ENCODE measurements around the gene ELF5. TPM values are rescaled to one million over a fixed set of nuclear protein-coding genes. Genes with fewer than 3 reads are reported as not detected.

ELF5 gene
- total and polyA plus RNA-seq, 2 donors (not counting 3 experiments of a cell fraction or from before 2014, with no cell fraction given): not detected

DNA sequence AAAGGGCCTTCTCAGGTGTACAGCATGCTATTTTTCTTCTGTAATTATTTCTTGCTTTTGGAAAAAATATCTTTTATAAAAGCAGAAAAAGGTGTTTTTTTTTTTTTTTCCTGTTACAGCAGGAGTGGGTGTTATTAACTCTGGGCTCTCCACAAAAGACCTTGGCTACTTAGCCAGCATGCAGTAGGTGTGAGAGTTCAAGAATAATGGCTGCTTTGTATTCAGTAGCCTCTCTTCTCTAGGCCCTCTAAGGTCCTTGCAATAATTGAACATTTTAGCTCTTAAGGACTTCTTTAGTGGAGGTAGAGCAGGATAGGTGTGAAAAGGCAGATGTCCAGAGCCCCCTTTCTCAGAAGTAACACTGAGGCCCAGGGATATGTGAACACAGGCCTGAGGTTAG is 3.4 kb downstream of the ELF5 start:
- no TSS peak for BruUV-seq (replicated peaks)
- dilution Hi-C loops (cut with MboI; ENCODE audit: extremely low pct_ligation_motif_present, low sequenced_read_pairs) (no loop called here), intact Hi-C loops (cut with micrococcal nuclease) (no loop called here)
- no peak overlapping the region for H3K27ac ChIP-seq (ENCODE audit: insufficient read depth, low read depth, low read length)
- H3K9ac ChIP-seq (replicated peaks; ENCODE audit: extremely low read depth, insufficient read depth, low read length): no peak overlapping the region
- H3K27me3 ChIP-seq (ENCODE audit: control insufficient read depth in 2 of 2, insufficient read depth in 2 of 2, low read length in 2 of 2): no peaks in the 10 kb centered on the region
- DNase-seq (ENCODE audit: low read depth, low spot score) (no peak), FAIRE-seq (no peak)
- no peak overlapping the region for H3K4me3 ChIP-seq (replicated peaks in 1 of 3; ENCODE audit: insufficient read depth in 1 of 3, low read depth in 1 of 3, low read length in 3 of 3)
- no peak overlapping the region for H2AFZ ChIP-seq (ENCODE audit: low read depth, low read length)
- H3K36me3 ChIP-seq (ENCODE audit: control insufficient read depth in 2 of 2, extremely low read depth in 1 of 2, insufficient read depth in 2 of 2, low read length in 2 of 2): no peaks in the 10 kb centered on the region
- POLR2A ChIA-PET: no interaction called here
- no peaks in the 10 kb centered on the region for H3K79me2 ChIP-seq (ENCODE audit: control insufficient read depth, insufficient read depth, low read length)
- CTCF ChIA-PET: interaction anchor here (5.5 kb wide), 1 partner anchor 382 kb away, joined by 32 read pairs; no protein-coding TSS in a partner anchor
- no peaks in the 10 kb centered on the region for H3K4me1 ChIP-seq (ENCODE audit: control insufficient read depth, extremely low read depth, insufficient read depth, low read length)
- no peaks in the 10 kb centered on the region for H4K20me1 ChIP-seq (replicated peaks; ENCODE audit: control insufficient read depth, extremely low read depth, insufficient read depth, low read length)
- TF ChIP-seq EZH2 (IDR thresholded peaks at IDR 0.05; ENCODE audit: borderline replicate concordance, low read depth, low read length, severe bottlenecking): no peak
- TF ChIP-seq, protein P1, sequence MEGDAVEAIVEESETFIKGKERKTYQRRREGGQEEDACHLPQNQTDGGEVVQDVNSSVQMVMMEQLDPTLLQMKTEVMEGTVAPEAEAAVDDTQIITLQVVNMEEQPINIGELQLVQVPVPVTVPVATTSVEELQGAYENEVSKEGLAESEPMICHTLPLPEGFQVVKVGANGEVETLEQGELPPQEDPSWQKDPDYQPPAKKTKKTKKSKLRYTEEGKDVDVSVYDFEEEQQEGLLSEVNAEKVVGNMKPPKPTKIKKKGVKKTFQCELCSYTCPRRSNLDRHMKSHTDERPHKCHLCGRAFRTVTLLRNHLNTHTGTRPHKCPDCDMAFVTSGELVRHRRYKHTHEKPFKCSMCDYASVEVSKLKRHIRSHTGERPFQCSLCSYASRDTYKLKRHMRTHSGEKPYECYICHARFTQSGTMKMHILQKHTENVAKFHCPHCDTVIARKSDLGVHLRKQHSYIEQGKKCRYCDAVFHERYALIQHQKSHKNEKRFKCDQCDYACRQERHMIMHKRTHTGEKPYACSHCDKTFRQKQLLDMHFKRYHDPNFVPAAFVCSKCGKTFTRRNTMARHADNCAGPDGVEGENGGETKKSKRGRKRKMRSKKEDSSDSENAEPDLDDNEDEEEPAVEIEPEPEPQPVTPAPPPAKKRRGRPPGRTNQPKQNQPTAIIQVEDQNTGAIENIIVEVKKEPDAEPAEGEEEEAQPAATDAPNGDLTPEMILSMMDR (IDR thresholded peaks at IDR 0.05; ENCODE audit: extremely low read depth in 1 of 2, insufficient read depth in 1 of 2, low read depth in 1 of 2, low read length in 2 of 2): no peak
- no peak for TF ChIP-seq JUN (IDR thresholded peaks at IDR 0.05; ENCODE audit: borderline replicate concordance, insufficient read depth, insufficient read length, low read depth)
- TF ChIP-seq, protein P2, sequence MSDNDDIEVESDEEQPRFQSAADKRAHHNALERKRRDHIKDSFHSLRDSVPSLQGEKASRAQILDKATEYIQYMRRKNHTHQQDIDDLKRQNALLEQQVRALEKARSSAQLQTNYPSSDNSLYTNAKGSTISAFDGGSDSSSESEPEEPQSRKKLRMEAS (IDR thresholded peaks at IDR 0.05; ENCODE audit: insufficient read depth, insufficient read length): no peak
- TF ChIP-seq MYC (IDR thresholded peaks at IDR 0.05; ENCODE audit: low read depth, low read length): no peak
- no peak for TF ChIP-seq POLR2A (IDR thresholded peaks at IDR 0.05; ENCODE audit: low read depth, low read length)
- no peak for TF ChIP-seq GATA2 (IDR thresholded peaks at IDR 0.05; ENCODE audit: insufficient read depth, insufficient read length, low read depth, low read length)
- no peak for TF ChIP-seq POLR2AphosphoS5 (IDR thresholded peaks at IDR 0.05; ENCODE audit: insufficient read depth, low read depth, low read length)
- TF ChIP-seq FOS (IDR thresholded peaks at IDR 0.05; ENCODE audit: borderline replicate concordance, insufficient read depth, low read length): no peak
- no peaks in the 10 kb centered on the region for H3K9me3 ChIP-seq (replicated peaks; ENCODE audit: control insufficient read depth, insufficient read depth, low read length)
- H3K4me2 ChIP-seq (ENCODE audit: insufficient read depth, low read length): no peak overlapping the region
- no peaks in the 10 kb centered on the region for H3K9me1 ChIP-seq (replicated peaks; ENCODE audit: control insufficient read depth, extremely low read depth, insufficient read depth, low read length)

Measured in endothelial cell of umbilical vein (primary cell).